ENCODE results near the gene MCHR2.

The MCHR2 gene

DNA sequence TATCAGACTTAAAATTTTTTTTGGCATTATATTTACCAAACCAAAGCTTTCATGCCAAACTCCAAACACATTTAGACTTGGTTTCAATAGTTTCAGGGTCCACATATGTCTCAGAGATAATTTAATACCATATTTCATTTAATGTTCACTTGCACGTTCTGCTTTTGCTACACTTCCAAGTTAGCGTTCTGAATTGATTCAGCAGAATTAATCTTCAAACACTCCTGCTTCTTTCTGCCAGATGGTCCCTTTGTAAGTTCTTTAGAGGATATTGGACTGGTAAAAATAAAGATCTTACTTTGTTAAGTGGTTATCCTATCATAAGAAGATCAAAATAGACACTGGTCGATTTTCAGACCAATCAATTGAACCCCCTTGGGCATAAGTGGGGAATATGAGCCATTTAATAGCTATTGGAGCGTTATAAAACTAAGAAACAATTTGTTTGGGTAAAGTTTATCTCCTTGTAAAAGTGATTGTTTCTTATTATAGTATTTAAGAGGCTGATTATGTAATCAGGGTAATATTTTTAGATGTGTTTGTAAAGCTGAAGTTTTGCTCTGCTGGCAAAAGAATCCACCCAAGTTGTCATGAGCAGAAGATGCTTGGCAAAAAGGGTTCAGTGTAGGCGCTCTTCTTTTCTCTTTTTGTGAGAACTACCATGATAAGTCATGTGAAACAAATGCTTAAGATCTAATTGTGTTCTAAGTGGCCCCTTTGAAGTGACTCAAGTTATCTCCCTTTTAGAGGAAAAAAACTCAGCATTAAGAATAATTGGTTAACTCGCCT, 92.2 kb downstream of the MCHR2 start:
- no peak for DNase-seq

GRCh38 chr6:99894815-99895214, 99.2 kb downstream of the MCHR2 start:
- no peak for DNase-seq

- no peak for DNase-seq
Measured at GRCh38 chr6:99887066-99887465, 107.0 kb downstream of the MCHR2 start.

GRCh38 chr6:99885051-99885450, 109.0 kb downstream of the MCHR2 start:
- DNase-seq, result no peak

- DNase-seq, result no peak
Measured at GRCh38 chr6:99882128-99882702, 111.8 kb downstream of the MCHR2 start.

DNA sequence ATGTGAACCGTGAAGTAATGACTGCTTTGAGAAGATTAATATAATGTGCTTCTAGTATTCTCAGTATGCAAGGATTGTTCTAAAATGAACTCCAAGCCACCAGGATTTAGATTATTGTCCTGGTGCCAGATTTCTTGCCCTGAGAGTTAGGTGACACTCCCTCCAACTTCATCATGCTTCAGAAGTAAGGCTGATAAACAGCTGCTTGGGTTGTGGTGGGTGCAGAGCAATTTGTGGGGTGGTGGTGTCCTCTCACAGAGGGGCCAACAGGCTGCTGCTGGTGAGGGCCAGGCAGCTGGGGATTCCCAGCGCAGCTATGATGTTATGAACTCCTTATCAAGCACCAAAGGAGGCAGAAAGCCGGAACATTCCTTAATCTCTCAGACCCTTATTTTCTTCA, 114.6 kb downstream of the MCHR2 start:
- no peak for DNase-seq

GRCh38 chr6:99875068-99875467, 119.0 kb downstream of the MCHR2 start:
- no peak for DNase-seq

DNA sequence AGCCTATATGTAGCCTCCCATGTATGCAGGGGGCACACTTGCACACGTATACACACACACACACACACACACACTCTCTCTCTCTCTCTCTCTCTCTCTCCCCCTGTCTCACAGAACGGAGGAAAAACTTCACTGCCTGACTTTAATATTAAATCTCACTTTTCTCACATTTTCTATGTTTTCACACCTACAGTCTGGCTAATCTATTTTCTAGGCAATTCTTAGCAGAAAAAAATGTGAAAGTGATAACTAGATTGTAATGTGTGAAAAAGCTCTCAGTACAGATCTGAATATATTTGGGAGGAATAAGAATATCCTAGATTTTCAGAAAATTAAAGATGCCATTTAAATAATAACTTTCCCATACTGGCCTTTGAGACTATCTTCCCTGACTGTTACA, 120.9 kb downstream of the MCHR2 start:
- DNase-seq, result no peak

DNA sequence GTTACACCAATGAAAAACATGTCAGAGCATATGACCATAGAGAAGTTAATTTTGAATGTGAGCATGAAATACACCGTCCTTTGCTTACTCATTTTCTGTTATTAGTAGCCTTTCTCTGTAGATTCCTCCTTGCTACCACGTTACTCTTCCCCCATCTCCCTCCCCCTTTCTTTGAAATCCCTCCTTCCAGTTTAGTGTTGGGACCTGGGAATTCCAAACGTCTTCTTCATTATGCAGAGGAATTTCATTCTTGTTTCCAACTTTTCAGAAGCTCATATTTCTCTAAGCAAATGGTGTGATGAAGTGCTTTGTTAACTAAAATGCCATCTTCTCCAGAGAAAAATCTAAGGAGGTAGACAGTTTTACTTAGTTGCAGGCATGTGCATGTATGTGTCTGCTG, 122.4 kb downstream of the MCHR2 start:
- DNase-seq, result no peak
